OCI-LY1 (cell line): ENCODE data around the gene NUFIP1.

Source experiments
- CTCF ChIP-seq: fragments of 200-600 bp; sonication (generic), shearing (Covaris generic); IDR thresholded peaks from 2 replicates; pipeline ENCODE4 v1.5.1; 2017; ENCODE audit warnings: mild to moderate bottlenecking, antibody characterized with exemption, low read length, moderate library complexity, mixed read lengths
- EZH2 ChIP-seq: fragments of 200-600 bp; sonication (generic), shearing (Covaris generic); IDR thresholded peaks from 2 replicates; pipeline ENCODE4 v1.8.0; 2017; ENCODE audit warnings: borderline replicate concordance, mixed run types, mild to moderate bottlenecking, antibody characterized with exemption, low read length, moderate library complexity, mixed read lengths

GRCh38 chr13:44971656-44972595, 17.3 kb downstream of the NUFIP1 start:
- TF ChIP-seq CTCF (no peak), EZH2 (no peak)
